K562 (cell line): ENCODE measurements around the gene HLF. TPM values are rescaled to one million over a fixed set of nuclear protein-coding genes. Genes with fewer than 3 reads are reported as not detected.

Experiments used
- ATAC-seq: fragments of 200-7000 bp; cut with Tn5 transposase; 3 replicates; pipeline ENCODE4 v1.9.1; 2020; ENCODE audit warnings: moderate library complexity
- BruUV-seq: library from RNA; stranded (reverse); fragments of 400-500 nt; replicated peaks from 2 replicates; lab custom pipeline; 2021; lab: Mats Ljungman, UMichigan
- CTCF ChIA-PET: fragments of 300-600 bp; formaldehyde crosslinking; extraction: SDS; loops from one replicate; lab custom pipeline; 2021; ENCODE audit warnings: low intra/inter-chr PET ratio; lab: Yijun Ruan, JAX
- POLR2A ChIA-PET: fragments of 300-600, 350-650 bp; sonication (Branson Sonifier 250); formaldehyde crosslinking; extraction: SDS; loops from one replicate; lab custom pipeline; 2021; ENCODE audit warnings: antibody characterized with exemption, inconsistent platforms; lab: Yijun Ruan, JAX
- DNase-seq, 4 experiments: peaks; one replicate each; pipeline versions ENCODE4 v3.0.0 to v3.0.0-alpha.2; 2011 to 2018; ENCODE audit warnings: low spot score in 3 of 4, mixed read lengths in 3 of 4; ENCODE audit errors: extremely low read depth in 1 of 4
- FAIRE-seq: peaks from 2 replicates; lab custom pipeline; 2011; peaks lifted over from hg19 to GRCh38; lab: Jason Lieb, UNC
- H2AFZ ChIP-seq: 2 replicates; pipeline ENCODE4 v1.6.0; 2011; ENCODE audit warnings: low read depth, low read length, control low read depth, inconsistent platforms
- H3K27ac ChIP-seq: fragments of 200-600 bp; 3 replicates; pipeline ENCODE4 v1.8.0; 2011; ENCODE audit warnings: low read depth, mild to moderate bottlenecking, control low read depth, inconsistent platforms, low read length, moderate library complexity, mixed read lengths; ENCODE audit errors: extremely low read depth
- H3K27me3 ChIP-seq, 2 experiments: fragments of 300-600 bp in 1 of 2; 2 replicates in 1 of 2; 3 replicates in 1 of 2; pipeline versions ENCODE4 v1.6.0 to v1.8.0; 2011; ENCODE audit warnings: inconsistent platforms in 2 of 2, low read length in 2 of 2, mild to moderate bottlenecking in 1 of 2, mixed read lengths in 1 of 2, moderate library complexity in 1 of 2; ENCODE audit not compliant: control insufficient read depth in 2 of 2, insufficient read depth in 2 of 2
- H3K36me3 ChIP-seq: fragments of 300-600 bp; 3 replicates; pipeline ENCODE4 v1.8.0; 2011; ENCODE audit warnings: mild to moderate bottlenecking, low read length, inconsistent platforms; ENCODE audit not compliant: control insufficient read depth, insufficient read depth
- H3K4me1 ChIP-seq, 2 experiments: fragments of 200-600 bp in 1 of 2; replicated peaks in 1 of 2; 2 replicates in 1 of 2; 3 replicates in 1 of 2; pipeline versions ENCODE4 v1.5.1 to v1.8.0; 2011; ENCODE audit warnings: inconsistent platforms in 2 of 2, low read length in 2 of 2, mild to moderate bottlenecking in 1 of 2, mixed read lengths in 1 of 2, moderate library complexity in 1 of 2; ENCODE audit not compliant: control insufficient read depth in 2 of 2, insufficient read depth in 2 of 2
- H3K4me2 ChIP-seq: 2 replicates; pipeline ENCODE4 v1.6.1; 2011; ENCODE audit warnings: low read length, control low read depth, inconsistent platforms, mixed read lengths; ENCODE audit not compliant: insufficient read depth
- H3K4me3 ChIP-seq: fragments of 200-600 bp; sonication (generic), shearing (Covaris generic); 2 replicates; pipeline ENCODE4 v1.5.1; 2016; ENCODE audit warnings: control low read depth, inconsistent platforms
- H3K79me2 ChIP-seq: fragments of 200-600 bp; 3 replicates; pipeline ENCODE4 v1.8.0; 2011; ENCODE audit warnings: low read length, inconsistent platforms; ENCODE audit not compliant: control insufficient read depth, insufficient read depth
- H3K9ac ChIP-seq, 2 experiments: 2 replicates each; pipeline versions ENCODE4 v1.6.0 to v1.6.1; 2011; ENCODE audit warnings: low read depth in 2 of 2, low read length in 2 of 2, control low read depth in 1 of 2, inconsistent platforms in 1 of 2, mild to moderate bottlenecking in 1 of 2, mixed read lengths in 1 of 2; ENCODE audit not compliant: insufficient read depth in 1 of 2
- H3K9me1 ChIP-seq: one replicate; pipeline ENCODE4 v1.6.0; 2011; ENCODE audit warnings: inconsistent platforms, mild to moderate bottlenecking, low read length, moderate library complexity; ENCODE audit not compliant: control insufficient read depth, insufficient read depth
- H3K9me3 ChIP-seq: replicated peaks from 2 replicates; pipeline ENCODE4 v1.5.1; 2011; ENCODE audit warnings: low read depth, low read length, inconsistent platforms; ENCODE audit not compliant: control insufficient read depth, insufficient read depth
- H4K20me1 ChIP-seq: replicated peaks from 2 replicates; pipeline ENCODE4 v1.6.1; 2011; ENCODE audit warnings: low read length, inconsistent platforms, mixed read lengths; ENCODE audit not compliant: control insufficient read depth, insufficient read depth
- DMBX1 ChIP-seq: fragments of 250-450 bp; sonication (Bioruptor Pico); IDR thresholded peaks from 2 replicates; pipeline ENCODE4 v1.8.0; 2022; ENCODE audit warnings: inconsistent platforms, mild to moderate bottlenecking, moderate library complexity, borderline replicate concordance
- EWSR1 ChIP-seq: fragments of 450-650 bp; IDR thresholded peaks from 2 replicates; pipeline ENCODE4 v1.6.1; 2018; ENCODE audit warnings: borderline replicate concordance, mild to moderate bottlenecking, low read depth, moderate library complexity; ENCODE audit not compliant: partially characterized antibody
- FOXK2 ChIP-seq, 2 experiments: fragments of 450-650 bp; IDR thresholded peaks in 1 of 2; conservative IDR thresholded peaks in 1 of 2; 2 replicates each; pipeline ENCODE4 v1.6.1; 2016; ENCODE audit warnings: low read depth in 2 of 2, mild to moderate bottlenecking in 1 of 2
- KDM5B ChIP-seq: fragments of 200-600 bp; sonication (generic); IDR thresholded peaks from 2 replicates; pipeline ENCODE4 v1.6.1; 2012; ENCODE audit warnings: low read depth, mild to moderate bottlenecking, moderate library complexity, low read length, control low read depth, inconsistent platforms; ENCODE audit not compliant: insufficient replicate concordance
- MCM5 ChIP-seq: fragments of 450-650 bp; IDR thresholded peaks from 2 replicates; pipeline ENCODE4 v1.6.1; 2016; ENCODE audit warnings: low read depth
- NFXL1 ChIP-seq: fragments of 450-650 bp; formaldehyde crosslinking; IDR thresholded peaks from 2 replicates; pipeline ENCODE4 v1.4.0; 2021; ENCODE audit warnings: mild to moderate bottlenecking
- NONO ChIP-seq, 2 experiments: fragments of 200-400 bp in 1 of 2; fragments of 450-650 bp in 1 of 2; formaldehyde crosslinking in 1 of 2; IDR thresholded peaks; 2 replicates each; pipeline ENCODE4 v1.6.1; 2017; ENCODE audit warnings: low read depth in 2 of 2, mild to moderate bottlenecking in 2 of 2, moderate library complexity in 2 of 2, low read length in 1 of 2
- RBM17 ChIP-seq: fragments of 200-400 bp; formaldehyde crosslinking; IDR thresholded peaks from 2 replicates; pipeline ENCODE4 v1.6.1; 2017; ENCODE audit warnings: low read depth, mild to moderate bottlenecking, low read length, borderline replicate concordance
- SETDB1 ChIP-seq: IDR thresholded peaks from one replicate; pipeline ENCODE4 v1.6.1; 2012; ENCODE audit warnings: low read length, control low read depth, inconsistent platforms
- SMAD1 ChIP-seq: fragments of 150-350 bp; IDR thresholded peaks from 2 replicates; pipeline ENCODE4 v1.6.1; 2014; ENCODE audit warnings: low read length, low read depth; ENCODE audit not compliant: partially characterized antibody
- ZNF12 ChIP-seq: sonication (generic); formaldehyde crosslinking; IDR thresholded peaks from 2 replicates; pipeline ENCODE4 v1.4.0; 2020; ENCODE audit warnings: mild to moderate bottlenecking, missing genetic modification reagents
- ZNF75A ChIP-seq: fragments of 450-650 bp; formaldehyde crosslinking; IDR thresholded peaks from 2 replicates; pipeline ENCODE4 v1.4.0; 2020; ENCODE audit warnings: mild to moderate bottlenecking
- ZNF830 ChIP-seq: fragments of 250-450 bp; sonication (Bioruptor Pico); IDR thresholded peaks from 2 replicates; pipeline ENCODE4 v1.5.0; 2021; ENCODE audit warnings: mild to moderate bottlenecking
- WGBS: fragments of 100-300 bp; shearing (Covaris generic); methylation state at CpG from one replicate; pipeline ENCODE4 v1.1.6; 2016; ENCODE audit warnings: low coverage, mixed read lengths; ENCODE audit not compliant: insufficient coverage; ENCODE audit errors: missing lambda C conversion rate; 5-methylcytosine and 5-hydroxymethylcytosine counted together
- in situ Hi-C: fragments of 300-500 bp; cut with MboI; formaldehyde crosslinking; loops from 4 replicates; pipeline ENCODE4 v1.15.0; 2018; ENCODE audit warnings: inconsistent platforms, mixed read lengths
- intact Hi-C: fragments of 100-400 bp; cut with micrococcal nuclease; formaldehyde crosslinking; loops from 2 replicates; pipeline ENCODE4 v1.14.2; 2022
- polyA plus RNA-seq, 8 experiments: library from polyadenylated mRNA; depleted of rRNA in 4 of 8; stranded (reverse) in 5 of 8; unstranded in 3 of 8; fragments of >200 nt; fragmentation: Nextera tagmentation in 2 of 8; fragmentation: Illumina TruSeq in 1 of 8; extraction: Ambion mirVana in 2 of 8; extraction: Trizol in 1 of 8; gene quantifications; 2 replicates each; pipeline versions ENCODE4 v1.2.1 to v1.2.3, GENCODE V29; 2011 to 2014; ENCODE audit warnings: inconsistent platforms in 1 of 8, missing spikeins in 1 of 8
- total RNA-seq, 7 experiments: library from RNA; depleted of rRNA in 6 of 7; stranded (reverse); fragments of >200 nt in 6 of 7; fragmentation: Illumina TruSeq in 2 of 7; extraction: Trizol in 2 of 7; gene quantifications; 2 replicates each; pipeline versions ENCODE4 v1.2.1 to v1.2.3, GENCODE V29; 2011 to 2021; ENCODE audit warnings: low replicate concordance in 1 of 7
- TF ChIP-seq, protein P1 (sequence below): fragments of 450-650 bp; IDR thresholded peaks from 2 replicates; pipeline ENCODE4 v1.6.1; 2017; ENCODE audit warnings: antibody characterized with exemption, mild to moderate bottlenecking
- TF ChIP-seq, protein P2 (sequence below): sonication (generic); formaldehyde crosslinking; IDR thresholded peaks from 2 replicates; pipeline ENCODE4 v1.8.0; 2022; ENCODE audit warnings: missing genetic modification reagents, mild to moderate bottlenecking, borderline replicate concordance
- TF ChIP-seq, protein P3 (sequence below): fragments of 450-650 bp; IDR thresholded peaks from 2 replicates; pipeline ENCODE4 v1.6.1; 2016; ENCODE audit warnings: missing biosample characterization, missing genetic modification characterization

Gene HLF
- total and polyA plus RNA-seq, 9 of the 15 experiments (the other 6 are each of a cell fraction or from before 2014, with no cell fraction given), result 0.03 to 0.24 (median 0.09) TPM

DNA sequence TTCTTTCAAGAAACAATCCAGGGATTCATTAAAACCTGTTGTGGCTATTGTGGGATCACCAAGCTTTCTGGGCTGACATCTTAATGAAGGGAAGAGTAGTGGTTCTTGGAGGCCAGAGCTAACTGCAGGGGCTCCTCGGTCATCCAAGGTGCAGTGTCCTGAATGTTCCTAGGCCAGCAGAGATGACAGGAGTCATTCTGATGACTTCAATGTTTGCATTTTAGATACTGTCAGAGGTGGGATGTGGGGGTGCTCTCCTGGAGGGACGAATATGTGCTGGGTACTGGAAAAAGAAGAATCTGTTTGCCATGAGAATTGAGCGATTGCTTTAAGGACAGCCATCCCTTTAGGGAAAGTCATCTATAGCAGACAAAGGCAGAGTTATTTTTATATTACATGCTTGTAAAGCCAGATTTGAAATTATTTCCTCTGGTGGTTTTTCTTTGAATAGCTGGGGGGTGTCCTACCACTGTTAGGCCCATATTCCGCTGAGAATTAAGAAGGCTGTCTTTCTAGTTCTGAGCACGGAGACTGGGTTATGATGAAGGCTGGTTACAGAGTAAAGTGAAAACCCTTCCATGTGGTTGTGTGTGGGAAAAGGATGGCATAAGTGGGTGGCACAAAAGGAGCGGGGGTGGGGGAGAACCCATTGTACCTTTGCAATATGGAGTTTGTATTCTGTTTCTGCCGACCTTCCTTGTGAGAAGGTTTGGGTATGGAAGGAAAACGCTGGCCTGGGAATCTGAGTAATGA, 7.4 kb downstream of the HLF start:
- Histone ChIP-seq H3K9me1 (no peaks in the 10 kb centered on the region), H3K9me3 (no peaks in the 10 kb centered on the region), H3K27ac (no peak overlapping the region), H2AFZ (no peak overlapping the region), H4K20me1 (no peaks in the 10 kb centered on the region), H3K79me2 (no peaks in the 10 kb centered on the region), H3K4me2 (no peak overlapping the region), H3K27me3 (peaks cover 4 to 19% of the 10 kb centered on the region in 2 experiments; a peak in 3 of 5 replicates), H3K4me3 (no peak overlapping the region), H3K36me3 (no peaks in the 10 kb centered on the region), H3K4me1 (peaks cover 0 to 3% of the 10 kb centered on the region in 2 experiments; a peak in 1 of 5 replicates), H3K9ac (no peak overlapping the region)
- FAIRE-seq, result no peak
- BruUV-seq, result no TSS peak
- ATAC-seq, result no peak
- WGBS, result 10% methylated on average over 8 of the region's 8 CpGs
- ChIA-PET POLR2A (no interaction called here), CTCF (no interaction called here)
- no peak for DNase-seq
- intact Hi-C loops, result no loop called here
- in situ Hi-C loops, result no loop called here
- TF ChIP-seq FOXK2 (conservative IDR thresholded peaks at IDR 0.05 in 1 of 2, IDR thresholded peaks at IDR 0.05 in 1 of 2; ENCODE audit: low read depth in 2 of 2) (no peak), DMBX1 (CRISPR knock-in tag) (no peak), NONO (IDR thresholded peaks at IDR 0.05; ENCODE audit: low read depth in 2 of 2, low read length in 1 of 2) (no peak), KDM5B (no peak), ZNF12 (no peak), ZNF75A (CRISPR knock-in tag) (no peak), NFXL1 (CRISPR knock-in tag) (no peak), RBM17 (no peak), EWSR1 (no peak), MCM5 (no peak), SMAD1 (no peak), ZNF830 (CRISPR knock-in tag) (no peak), SETDB1 (no peak)
- TF ChIP-seq, protein P1, sequence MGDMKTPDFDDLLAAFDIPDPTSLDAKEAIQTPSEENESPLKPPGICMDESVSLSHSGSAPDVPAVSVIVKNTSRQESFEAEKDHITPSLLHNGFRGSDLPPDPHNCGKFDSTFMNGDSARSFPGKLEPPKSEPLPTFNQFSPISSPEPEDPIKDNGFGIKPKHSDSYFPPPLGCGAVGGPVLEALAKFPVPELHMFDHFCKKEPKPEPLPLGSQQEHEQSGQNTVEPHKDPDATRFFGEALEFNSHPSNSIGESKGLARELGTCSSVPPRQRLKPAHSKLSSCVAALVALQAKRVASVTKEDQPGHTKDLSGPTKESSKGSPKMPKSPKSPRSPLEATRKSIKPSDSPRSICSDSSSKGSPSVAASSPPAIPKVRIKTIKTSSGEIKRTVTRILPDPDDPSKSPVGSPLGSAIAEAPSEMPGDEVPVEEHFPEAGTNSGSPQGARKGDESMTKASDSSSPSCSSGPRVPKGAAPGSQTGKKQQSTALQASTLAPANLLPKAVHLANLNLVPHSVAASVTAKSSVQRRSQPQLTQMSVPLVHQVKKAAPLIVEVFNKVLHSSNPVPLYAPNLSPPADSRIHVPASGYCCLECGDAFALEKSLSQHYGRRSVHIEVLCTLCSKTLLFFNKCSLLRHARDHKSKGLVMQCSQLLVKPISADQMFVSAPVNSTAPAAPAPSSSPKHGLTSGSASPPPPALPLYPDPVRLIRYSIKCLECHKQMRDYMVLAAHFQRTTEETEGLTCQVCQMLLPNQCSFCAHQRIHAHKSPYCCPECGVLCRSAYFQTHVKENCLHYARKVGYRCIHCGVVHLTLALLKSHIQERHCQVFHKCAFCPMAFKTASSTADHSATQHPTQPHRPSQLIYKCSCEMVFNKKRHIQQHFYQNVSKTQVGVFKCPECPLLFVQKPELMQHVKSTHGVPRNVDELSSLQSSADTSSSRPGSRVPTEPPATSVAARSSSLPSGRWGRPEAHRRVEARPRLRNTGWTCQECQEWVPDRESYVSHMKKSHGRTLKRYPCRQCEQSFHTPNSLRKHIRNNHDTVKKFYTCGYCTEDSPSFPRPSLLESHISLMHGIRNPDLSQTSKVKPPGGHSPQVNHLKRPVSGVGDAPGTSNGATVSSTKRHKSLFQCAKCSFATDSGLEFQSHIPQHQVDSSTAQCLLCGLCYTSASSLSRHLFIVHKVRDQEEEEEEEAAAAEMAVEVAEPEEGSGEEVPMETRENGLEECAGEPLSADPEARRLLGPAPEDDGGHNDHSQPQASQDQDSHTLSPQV, result no peak
- TF ChIP-seq, protein P2, sequence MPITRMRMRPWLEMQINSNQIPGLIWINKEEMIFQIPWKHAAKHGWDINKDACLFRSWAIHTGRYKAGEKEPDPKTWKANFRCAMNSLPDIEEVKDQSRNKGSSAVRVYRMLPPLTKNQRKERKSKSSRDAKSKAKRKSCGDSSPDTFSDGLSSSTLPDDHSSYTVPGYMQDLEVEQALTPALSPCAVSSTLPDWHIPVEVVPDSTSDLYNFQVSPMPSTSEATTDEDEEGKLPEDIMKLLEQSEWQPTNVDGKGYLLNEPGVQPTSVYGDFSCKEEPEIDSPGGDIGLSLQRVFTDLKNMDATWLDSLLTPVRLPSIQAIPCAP (CRISPR knock-in tag), result no peak
- TF ChIP-seq, protein P3, sequence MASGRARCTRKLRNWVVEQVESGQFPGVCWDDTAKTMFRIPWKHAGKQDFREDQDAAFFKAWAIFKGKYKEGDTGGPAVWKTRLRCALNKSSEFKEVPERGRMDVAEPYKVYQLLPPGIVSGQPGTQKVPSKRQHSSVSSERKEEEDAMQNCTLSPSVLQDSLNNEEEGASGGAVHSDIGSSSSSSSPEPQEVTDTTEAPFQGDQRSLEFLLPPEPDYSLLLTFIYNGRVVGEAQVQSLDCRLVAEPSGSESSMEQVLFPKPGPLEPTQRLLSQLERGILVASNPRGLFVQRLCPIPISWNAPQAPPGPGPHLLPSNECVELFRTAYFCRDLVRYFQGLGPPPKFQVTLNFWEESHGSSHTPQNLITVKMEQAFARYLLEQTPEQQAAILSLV, result no peak
